WERI-Rb-1 (cell line): ENCODE results near the gene MSRB3.
"Not testable (repeated sequence)": the region's sequence is repeated elsewhere in the genome, so short reads cannot be mapped to it uniquely, and the experiment has no call there.

Source experiments
- DNase-seq: peaks from one replicate; pipeline ENCODE4 v3.0.0-alpha.2; 2020
- H3K27ac ChIP-seq: fragments of 250-450 bp; sonication (Bioruptor Pico); 2 replicates; pipeline ENCODE4 v1.5.1; 2020; ENCODE audit warnings: mild to moderate bottlenecking, moderate library complexity
- H3K27me3 ChIP-seq: fragments of 250-450 bp; sonication (Bioruptor Pico); 2 replicates; pipeline ENCODE4 v1.5.1; 2021; ENCODE audit warnings: mild to moderate bottlenecking, low read depth, moderate library complexity; ENCODE audit not compliant: insufficient read depth, severe bottlenecking
- H3K36me3 ChIP-seq: fragments of 250-450 bp; sonication (Bioruptor Pico); 2 replicates; pipeline ENCODE4 v1.5.1; 2020; ENCODE audit warnings: mild to moderate bottlenecking, moderate library complexity
- H3K4me3 ChIP-seq: 2 replicates; pipeline ENCODE4 v1.5.1; 2011; ENCODE audit warnings: low read depth, mild to moderate bottlenecking, control low read depth, low read length
- H3K9me3 ChIP-seq: fragments of 250-450 bp; sonication (Bioruptor Pico); 2 replicates; pipeline ENCODE4 v1.5.1; 2021; ENCODE audit warnings: mild to moderate bottlenecking, moderate library complexity; ENCODE audit not compliant: severe bottlenecking
- TF ChIP-seq, protein P1 (sequence below): IDR thresholded peaks from 2 replicates; pipeline ENCODE4 v1.5.1; 2011; ENCODE audit warnings: low read depth, mild to moderate bottlenecking, control low read depth, inconsistent platforms, low read length

Gene MSRB3

GRCh38 chr12:65454115-65454787 is 175.8 kb downstream of the MSRB3 start:
- Histone ChIP-seq H3K27me3 (no peaks in the 10 kb centered on the region), H3K9me3 (no peaks in the 10 kb centered on the region), H3K4me3 (no peak overlapping the region), H3K27ac (no peak overlapping the region), H3K36me3 (no peaks in the 10 kb centered on the region)
- DNase-seq: no peak
- TF ChIP-seq, protein P1, sequence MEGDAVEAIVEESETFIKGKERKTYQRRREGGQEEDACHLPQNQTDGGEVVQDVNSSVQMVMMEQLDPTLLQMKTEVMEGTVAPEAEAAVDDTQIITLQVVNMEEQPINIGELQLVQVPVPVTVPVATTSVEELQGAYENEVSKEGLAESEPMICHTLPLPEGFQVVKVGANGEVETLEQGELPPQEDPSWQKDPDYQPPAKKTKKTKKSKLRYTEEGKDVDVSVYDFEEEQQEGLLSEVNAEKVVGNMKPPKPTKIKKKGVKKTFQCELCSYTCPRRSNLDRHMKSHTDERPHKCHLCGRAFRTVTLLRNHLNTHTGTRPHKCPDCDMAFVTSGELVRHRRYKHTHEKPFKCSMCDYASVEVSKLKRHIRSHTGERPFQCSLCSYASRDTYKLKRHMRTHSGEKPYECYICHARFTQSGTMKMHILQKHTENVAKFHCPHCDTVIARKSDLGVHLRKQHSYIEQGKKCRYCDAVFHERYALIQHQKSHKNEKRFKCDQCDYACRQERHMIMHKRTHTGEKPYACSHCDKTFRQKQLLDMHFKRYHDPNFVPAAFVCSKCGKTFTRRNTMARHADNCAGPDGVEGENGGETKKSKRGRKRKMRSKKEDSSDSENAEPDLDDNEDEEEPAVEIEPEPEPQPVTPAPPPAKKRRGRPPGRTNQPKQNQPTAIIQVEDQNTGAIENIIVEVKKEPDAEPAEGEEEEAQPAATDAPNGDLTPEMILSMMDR: no peak

- not testable (repeated sequence) for H3K27ac ChIP-seq, H3K4me3 ChIP-seq, H3K36me3 ChIP-seq, H3K9me3 ChIP-seq, H3K27me3 ChIP-seq, DNase-seq
Observed at GRCh38 chr12:65457341-65457740, 178.9 kb downstream of the MSRB3 start.

DNA sequence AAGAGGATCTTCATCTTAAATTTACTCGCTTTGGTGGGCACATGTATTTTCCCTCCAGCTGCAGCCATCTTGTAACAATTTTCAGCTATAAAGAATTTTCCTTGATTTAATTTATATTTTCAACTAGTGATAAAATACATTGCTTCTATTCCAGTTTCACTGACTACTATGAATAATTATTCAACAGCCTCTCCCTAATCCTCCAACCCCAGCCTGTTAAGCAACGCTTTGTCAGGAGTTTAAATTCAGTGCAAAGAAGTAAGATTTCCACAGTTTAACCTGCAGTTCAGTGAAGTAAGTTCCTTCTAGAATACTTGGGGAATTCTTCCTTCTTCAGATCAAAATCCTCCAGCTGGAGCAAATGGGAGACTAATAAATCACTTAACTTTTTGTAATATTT is 180.2 kb downstream of the MSRB3 start:
- TF ChIP-seq, protein P1: no peak
- no peaks in the 10 kb centered on the region for H3K27me3 ChIP-seq
- H3K4me3 ChIP-seq: no peak overlapping the region
- DNase-seq: no peak
- H3K36me3 ChIP-seq: no peaks in the 10 kb centered on the region
- no peaks in the 10 kb centered on the region for H3K9me3 ChIP-seq
- no peak overlapping the region for H3K27ac ChIP-seq

- H3K36me3 ChIP-seq: no peaks in the 10 kb centered on the region
- H3K27ac ChIP-seq: no peak overlapping the region
- TF ChIP-seq, protein P1: no peak
- DNase-seq: no peak
- no peaks in the 10 kb centered on the region for H3K27me3 ChIP-seq
- no peaks in the 10 kb centered on the region for H3K9me3 ChIP-seq
- no peak overlapping the region for H3K4me3 ChIP-seq
Observed at GRCh38 chr12:65459545-65459944, 181.1 kb downstream of the MSRB3 start.

DNA sequence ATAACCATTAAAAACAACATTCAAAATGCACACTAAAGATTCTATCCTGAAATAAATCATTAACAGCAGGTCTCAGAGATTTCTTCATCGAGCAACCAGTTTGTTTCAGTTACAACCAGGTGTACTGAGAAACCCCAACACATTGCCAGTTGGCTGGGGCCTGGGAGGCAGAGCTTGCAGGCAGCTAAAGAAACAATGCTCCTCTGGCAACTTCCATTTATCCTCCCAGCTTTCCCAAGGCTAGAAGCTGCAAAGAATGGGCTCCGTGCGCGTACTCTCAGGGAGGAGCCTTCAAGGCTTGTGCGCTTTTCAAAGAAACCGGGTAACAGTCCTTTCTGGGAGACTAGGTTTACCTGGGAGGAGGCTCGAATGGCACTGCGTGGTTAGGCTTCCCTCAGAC is 181.6 kb downstream of the MSRB3 start:
- no peak overlapping the region for H3K4me3 ChIP-seq
- H3K27me3 ChIP-seq: no peaks in the 10 kb centered on the region
- no peaks in the 10 kb centered on the region for H3K36me3 ChIP-seq
- TF ChIP-seq, protein P1: no peak
- no peak overlapping the region for H3K27ac ChIP-seq
- no peak for DNase-seq
- H3K9me3 ChIP-seq: no peaks in the 10 kb centered on the region

GRCh38 chr12:65461017-65461416 is 182.5 kb downstream of the MSRB3 start:
- Histone ChIP-seq H3K9me3 (no peaks in the 10 kb centered on the region), H3K4me3 (no peak overlapping the region), H3K27me3 (no peaks in the 10 kb centered on the region), H3K36me3 (no peaks in the 10 kb centered on the region), H3K27ac (no peak overlapping the region)
- TF ChIP-seq, protein P1: no peak
- DNase-seq: no peak
